ENCODE measurements around the gene RAB43. TPM values are rescaled to one million over a fixed set of nuclear protein-coding genes. Genes with fewer than 3 reads are reported as not detected.

RAB43 gene
- total RNA-seq, 4 donors from 2014 or later = 9.1 to 18.7 (median 11.3) TPM

DNA sequence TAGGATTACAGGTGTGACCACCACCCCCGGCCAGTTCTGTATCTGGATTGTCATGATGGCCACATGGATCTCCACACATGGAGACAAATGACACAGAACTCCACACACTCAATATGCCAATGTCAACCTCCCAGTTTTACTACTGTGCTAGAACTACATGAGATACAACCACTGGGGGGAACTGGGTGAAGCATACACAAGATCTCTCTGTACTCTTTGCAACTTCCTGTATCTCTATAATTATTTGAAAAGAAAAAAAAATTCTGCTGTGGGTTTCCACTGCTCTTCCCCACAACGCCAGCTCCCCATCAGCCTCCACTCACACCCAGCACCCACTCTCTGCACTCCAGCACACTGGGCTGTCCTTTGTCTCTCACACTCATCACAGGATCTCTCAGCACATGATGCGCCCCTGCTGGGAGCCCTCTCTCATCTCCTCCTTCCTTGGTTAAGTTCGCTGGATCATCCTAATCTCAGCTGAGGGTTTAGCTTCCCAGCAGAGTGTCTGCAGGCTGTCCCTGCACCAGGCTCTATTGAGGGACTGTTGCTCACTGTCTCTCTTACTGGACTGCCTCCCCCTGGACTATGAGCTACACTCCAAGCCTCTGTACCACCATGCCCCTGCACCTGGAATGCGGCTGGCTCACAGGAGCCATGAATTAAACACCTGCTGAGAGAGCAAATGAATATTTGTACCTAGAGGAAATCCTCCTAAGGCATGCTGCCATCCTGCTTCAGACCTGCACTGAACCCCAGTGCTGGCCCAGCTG lies 10.7 kb upstream of the RAB43 start:
- Histone ChIP-seq H3K36me3 (peaks cover 0 to 94% (median 0%) of the 10 kb centered on the region in 3 donors), H3K27me3 (no peaks in the 10 kb centered on the region), H3K4me3 (no peak overlapping the region)

DNA sequence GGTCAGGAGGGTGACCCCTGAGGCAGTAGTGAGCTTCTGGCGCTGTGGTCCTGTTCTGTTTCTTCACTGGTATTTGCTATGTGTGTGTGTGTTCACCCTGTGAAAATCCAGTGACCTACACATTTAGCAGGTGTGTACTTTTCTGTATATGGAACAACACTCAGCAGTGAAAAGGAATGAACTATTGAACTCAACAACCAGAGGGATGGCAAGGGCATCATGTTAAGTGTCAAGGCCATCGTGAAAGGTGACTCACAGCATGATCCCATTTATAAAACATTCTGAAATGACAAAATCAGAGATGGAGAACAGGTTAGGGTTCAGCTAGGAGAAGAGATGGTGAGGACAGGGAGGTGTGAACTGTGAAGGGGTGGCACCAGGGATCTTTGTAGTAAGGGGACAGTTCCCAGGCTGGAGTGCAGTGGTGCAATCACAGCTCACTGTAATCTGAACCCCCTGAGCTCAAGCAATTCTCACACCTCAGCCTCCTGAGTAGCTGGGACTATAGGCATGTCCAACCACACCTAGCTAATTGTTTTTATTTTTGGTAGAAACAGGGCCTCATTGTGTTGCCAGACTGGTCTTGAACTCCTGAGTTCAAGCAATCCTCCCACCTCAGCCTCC lies 10.0 kb upstream of the RAB43 start:
- no peaks in the 10 kb centered on the region for H3K27me3 ChIP-seq
- DNase-seq = no peak
- H3K4me3 ChIP-seq = no peak overlapping the region
- H3K9me3 ChIP-seq = no peaks in the 10 kb centered on the region
- H3K4me1 ChIP-seq = no peaks in the 10 kb centered on the region
- no peak for TF ChIP-seq POLR2A (IDR thresholded peaks at IDR 0.05)
- TF ChIP-seq, protein P1, sequence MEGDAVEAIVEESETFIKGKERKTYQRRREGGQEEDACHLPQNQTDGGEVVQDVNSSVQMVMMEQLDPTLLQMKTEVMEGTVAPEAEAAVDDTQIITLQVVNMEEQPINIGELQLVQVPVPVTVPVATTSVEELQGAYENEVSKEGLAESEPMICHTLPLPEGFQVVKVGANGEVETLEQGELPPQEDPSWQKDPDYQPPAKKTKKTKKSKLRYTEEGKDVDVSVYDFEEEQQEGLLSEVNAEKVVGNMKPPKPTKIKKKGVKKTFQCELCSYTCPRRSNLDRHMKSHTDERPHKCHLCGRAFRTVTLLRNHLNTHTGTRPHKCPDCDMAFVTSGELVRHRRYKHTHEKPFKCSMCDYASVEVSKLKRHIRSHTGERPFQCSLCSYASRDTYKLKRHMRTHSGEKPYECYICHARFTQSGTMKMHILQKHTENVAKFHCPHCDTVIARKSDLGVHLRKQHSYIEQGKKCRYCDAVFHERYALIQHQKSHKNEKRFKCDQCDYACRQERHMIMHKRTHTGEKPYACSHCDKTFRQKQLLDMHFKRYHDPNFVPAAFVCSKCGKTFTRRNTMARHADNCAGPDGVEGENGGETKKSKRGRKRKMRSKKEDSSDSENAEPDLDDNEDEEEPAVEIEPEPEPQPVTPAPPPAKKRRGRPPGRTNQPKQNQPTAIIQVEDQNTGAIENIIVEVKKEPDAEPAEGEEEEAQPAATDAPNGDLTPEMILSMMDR (IDR thresholded peaks at IDR 0.05) = no peak
- H3K36me3 ChIP-seq = peaks cover 0 to 87% (median 0%) of the 10 kb centered on the region in 3 donors
- no peak overlapping the region for H3K27ac ChIP-seq

More for the DNA sequence above, 10.7 kb upstream of the RAB43 start:
- no peaks in the 10 kb centered on the region for H3K4me1 ChIP-seq
- no peaks in the 10 kb centered on the region for H3K9me3 ChIP-seq
- H3K27ac ChIP-seq = no peak overlapping the region
- TF ChIP-seq, protein P1 (IDR thresholded peaks at IDR 0.05) = no peak
- no peak for TF ChIP-seq POLR2A (IDR thresholded peaks at IDR 0.05)
- DNase-seq = no peak

DNA sequence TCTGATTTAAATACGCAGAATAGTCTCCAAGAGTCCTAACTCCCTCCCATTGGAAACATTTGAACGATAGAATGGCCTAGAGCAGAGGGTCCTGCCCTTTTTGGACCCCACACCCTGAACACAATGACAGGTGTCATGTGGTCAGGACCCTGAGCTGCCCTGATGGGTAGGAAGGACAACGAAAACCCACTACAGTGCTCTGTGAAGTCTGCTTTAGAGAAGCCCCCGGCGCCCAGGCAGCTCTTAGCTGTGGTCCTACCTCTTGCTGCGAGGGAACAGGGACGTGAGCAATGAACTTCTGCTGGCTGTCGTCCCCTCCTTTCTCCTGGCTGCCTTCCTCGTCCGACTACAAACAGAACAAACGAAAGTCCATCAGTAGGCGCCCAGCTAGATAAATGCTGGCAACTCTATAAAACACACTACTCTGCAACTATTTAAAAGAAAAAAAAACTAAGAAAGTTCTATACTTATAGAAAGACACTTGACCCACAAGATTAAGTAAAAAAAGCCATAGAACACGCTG lies 8.7 kb upstream of the RAB43 start:
- Histone ChIP-seq H3K9me3 (no peaks in the 10 kb centered on the region), H3K36me3 (peaks cover 0 to 75% (median 0%) of the 10 kb centered on the region in 3 donors), H3K4me3 (no peak overlapping the region), H3K27me3 (no peaks in the 10 kb centered on the region), H3K4me1 (no peaks in the 10 kb centered on the region), H3K27ac (no peak overlapping the region)
- no peak for DNase-seq
- TF ChIP-seq, protein P1 (IDR thresholded peaks at IDR 0.05) = no peak
- no peak for TF ChIP-seq POLR2A (IDR thresholded peaks at IDR 0.05)

DNA sequence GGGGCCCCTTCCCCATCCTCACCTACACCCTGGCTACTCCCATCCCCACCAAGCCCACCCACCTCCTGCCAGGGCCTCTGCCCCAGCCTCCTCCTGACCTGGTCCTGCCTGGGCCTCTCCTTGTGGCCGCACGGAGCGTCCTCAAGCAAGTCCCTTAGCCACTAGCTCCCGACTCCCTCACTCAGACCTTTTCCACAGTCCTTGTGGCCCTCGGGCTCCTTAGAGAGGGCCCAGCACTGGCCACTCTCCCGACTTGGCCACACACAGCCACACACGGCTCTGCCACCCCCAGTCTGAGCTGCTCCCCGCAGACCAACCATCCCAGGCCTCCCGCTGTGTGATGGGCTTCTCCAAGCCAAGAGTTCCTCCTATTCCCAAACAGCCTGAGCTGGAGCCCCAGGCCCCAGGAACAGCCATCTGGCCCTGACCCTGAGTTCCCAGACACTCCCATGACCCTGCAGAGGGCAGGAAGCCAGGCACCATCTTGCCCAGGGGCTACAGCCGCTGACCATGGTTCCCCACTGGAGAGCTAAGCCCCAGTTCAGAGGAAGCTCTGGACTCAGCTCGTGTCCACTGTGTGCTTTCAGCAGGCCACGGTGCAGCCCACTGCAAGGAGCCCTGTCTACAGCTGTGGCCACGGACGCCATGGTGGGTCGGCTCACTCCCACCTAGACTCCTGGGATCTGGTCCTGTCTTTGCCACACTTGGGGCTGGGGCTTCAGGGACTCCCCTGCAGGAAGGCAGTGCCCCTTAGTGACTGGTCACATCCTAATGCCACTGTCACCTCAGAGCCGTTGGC lies 7.0 kb upstream of the RAB43 start:
- Histone ChIP-seq H3K36me3 (peaks cover 0 to 57% (median 0%) of the 10 kb centered on the region in 3 donors), H3K27ac (no peak overlapping the region)
- DNase-seq = no peak

More for the DNA sequence above, 7.0 kb upstream of the RAB43 start:
- Histone ChIP-seq H3K4me1 (peaks cover 0 to under 1% (median under 1%) of the 10 kb centered on the region in 4 donors), H3K27me3 (no peaks in the 10 kb centered on the region), H3K9me3 (no peaks in the 10 kb centered on the region), H3K4me3 (no peak overlapping the region)
- TF ChIP-seq, protein P1 (IDR thresholded peaks at IDR 0.05) = no peak
- TF ChIP-seq POLR2A (IDR thresholded peaks at IDR 0.05) = no peak
